Effector CD4-positive, alpha-beta T cell (primary cell): ENCODE data around the gene EFCAB8.
"Not testable (repeated sequence)": the region's sequence is repeated elsewhere in the genome, so short reads cannot be mapped to it uniquely, and the experiment has no call there.

Experiments used
- DNase-seq: peaks from one replicate; pipeline ENCODE4 v3.0.0-alpha.2; 2020

EFCAB8 gene

DNA sequence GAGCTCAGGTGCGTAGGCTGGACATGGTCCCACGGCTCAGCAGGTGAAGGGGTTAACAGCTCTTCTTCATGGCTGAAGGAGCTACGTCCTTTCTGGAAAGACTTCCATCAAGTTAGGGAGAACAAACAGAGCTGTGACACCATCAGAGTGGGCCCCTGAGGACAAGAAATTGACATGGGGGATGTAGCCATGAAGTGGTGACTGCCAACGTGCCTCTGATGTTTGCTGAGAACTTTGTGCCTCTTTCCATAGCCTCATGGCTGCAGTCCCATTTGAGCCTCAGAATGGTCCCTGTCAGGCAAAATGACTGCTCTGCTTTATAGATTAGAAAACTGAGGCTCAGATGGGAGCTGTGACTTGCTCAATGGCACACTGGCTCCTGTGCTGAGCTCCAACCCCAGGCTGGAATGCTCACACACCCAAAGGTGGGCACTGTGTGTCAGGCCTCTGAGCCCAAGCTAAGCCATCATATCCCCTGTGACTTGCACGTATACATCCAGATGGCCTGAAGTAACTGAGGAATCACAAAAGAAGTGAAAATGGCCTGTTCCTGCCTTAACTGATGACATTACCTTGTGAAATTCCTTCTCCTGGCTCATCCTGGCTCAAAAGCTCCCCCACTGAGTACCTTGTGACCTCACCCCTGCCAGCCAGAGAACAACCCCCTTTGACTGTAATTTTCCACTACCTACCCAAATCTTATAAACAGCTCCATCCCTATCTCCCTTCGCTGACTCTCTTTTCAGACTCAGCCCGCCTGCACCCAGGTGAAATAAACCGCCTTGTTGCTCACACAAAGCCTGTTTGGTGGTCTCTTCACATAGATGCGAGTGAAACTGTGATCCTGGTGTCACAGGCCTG is 115.7 kb downstream of the EFCAB8 start:
- not testable (repeated sequence) for DNase-seq

DNA sequence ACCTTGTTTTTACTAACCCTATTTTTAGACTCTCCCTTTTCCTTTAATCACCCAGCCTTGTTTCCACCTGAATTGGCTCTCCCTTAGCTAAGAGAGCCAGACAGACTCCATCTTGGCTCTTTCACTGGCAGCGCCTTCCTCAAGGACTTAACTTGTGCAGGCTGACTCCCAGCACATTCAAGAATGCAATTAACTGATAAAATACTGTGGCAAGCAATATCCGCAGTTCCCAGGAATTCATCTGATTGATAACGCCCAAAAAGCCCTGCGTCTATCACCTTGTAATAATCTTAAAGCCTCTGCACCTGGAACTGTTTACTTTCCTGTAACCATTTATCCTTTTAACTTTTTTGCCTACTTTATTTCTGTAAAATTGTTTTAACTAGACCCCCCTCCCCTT is 116.4 kb downstream of the EFCAB8 start:
- DNase-seq: not testable (repeated sequence)

DNA sequence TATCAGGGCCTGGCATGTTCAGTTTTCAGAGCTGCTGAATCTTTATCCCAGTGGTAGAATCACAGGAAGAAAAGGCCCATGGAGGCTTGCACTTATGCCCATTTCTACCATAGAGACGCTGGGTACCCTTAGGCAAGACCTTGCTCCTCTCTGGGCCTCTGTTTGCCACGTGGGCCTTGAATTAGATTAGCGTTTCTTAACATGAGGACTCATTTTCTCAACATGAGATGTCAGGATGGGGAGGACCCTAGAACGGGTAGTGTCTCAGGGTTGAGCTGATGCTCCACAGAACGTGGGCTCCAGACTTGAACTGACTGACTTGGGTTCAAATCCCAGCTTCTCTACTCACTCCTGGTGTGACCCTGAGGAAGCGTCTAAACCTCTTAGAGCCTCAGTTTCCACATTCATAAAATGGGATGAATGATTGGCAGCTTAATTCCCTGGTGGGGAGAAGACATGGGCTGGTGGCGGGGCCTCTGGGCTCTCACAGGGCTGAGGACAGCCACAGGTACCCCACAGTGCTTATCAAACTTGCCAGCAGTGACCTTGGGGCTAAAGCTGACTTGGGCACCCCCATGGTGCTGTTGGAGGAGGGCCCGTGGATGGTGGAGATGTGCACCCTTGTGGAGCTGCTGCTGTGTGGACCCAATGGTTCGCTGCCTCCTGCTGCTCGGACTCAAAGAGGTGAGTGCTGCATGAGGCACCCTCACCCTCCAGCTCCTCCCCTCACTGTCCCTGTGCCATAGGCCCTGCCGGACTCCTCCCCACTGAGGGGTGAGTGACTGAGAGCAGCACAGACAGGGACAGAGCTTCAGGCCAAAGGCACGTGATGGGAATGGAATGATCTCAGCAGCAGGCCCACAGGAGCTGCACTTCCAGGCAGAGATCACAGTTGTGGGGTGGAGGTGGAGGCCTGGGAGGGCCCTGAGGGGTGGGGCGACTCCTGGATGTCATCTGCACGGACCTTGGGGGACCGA is 117.3 kb downstream of the EFCAB8 start:
- no peak for DNase-seq

DNA sequence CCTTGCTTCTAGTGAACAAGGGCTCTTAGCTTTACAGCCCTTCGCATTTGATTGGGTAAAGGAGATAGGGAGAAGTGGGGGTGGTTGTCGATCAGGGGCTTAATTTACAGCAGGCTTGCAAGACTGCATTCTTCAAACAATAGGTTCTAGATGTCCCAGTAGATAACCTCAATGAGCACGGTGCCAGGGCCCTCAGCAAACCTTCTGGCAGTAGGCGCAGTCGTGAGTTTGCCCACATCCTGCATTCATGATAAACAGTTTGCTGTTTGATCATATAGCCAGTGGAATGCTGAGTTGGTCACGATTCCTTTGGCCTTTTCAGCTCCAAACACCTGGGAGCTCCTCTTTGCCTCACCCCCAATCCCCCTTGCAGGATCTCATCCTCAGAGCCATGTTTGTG is 118.0 kb downstream of the EFCAB8 start:
- no peak for DNase-seq

DNA sequence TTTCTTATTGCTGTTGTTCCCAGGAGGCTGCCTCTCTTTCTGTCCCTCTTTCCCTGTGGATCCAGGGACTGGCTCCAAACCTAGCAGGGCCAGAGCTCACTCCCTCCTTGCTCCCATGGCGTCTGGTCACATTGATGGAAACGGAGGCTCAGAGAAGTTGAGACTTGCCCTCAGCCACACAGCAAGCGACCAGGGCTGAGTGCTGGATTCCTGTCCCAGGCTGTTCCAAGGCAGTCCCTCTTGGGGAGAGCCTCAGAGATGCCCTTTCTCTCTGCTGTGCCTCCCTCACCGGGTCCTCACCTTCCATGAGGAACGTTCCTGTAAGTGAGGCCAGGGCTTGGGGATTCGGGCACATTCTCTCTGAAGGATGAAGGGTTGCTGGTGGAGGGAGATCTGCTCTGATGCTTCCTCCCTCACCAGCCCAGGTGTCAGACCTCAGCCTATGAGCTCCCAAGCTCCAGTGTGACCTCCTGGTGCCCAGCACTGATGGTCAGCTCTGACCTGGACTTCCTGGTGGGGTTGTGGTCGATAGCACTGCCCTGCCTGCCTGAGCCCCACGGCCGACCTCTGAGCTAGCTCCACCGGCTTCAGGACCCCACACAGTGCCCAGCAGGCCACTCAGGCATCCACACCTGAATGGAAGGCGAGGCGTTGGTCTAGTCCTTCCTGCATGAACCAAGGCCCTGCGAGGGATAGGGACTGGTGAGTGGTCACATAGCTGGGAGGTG is 118.7 kb downstream of the EFCAB8 start:
- DNase-seq: no peak

DNA sequence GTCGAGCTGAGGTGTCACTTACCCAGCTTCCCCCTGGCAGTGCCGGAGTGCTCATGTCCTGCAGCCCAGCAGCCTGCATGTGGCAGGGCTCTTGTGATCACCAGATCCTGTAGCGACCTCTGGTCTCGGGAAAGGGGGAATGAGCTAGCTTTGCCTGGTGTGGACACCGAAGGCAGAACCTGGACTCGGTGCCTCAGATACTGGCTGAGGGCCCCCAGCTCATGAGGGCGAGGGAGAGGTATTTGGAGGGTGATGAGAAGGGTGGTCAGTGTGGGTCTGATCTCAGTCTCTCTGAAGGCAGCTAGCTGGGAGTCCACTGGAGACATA is 119.2 kb downstream of the EFCAB8 start:
- no peak for DNase-seq

DNA sequence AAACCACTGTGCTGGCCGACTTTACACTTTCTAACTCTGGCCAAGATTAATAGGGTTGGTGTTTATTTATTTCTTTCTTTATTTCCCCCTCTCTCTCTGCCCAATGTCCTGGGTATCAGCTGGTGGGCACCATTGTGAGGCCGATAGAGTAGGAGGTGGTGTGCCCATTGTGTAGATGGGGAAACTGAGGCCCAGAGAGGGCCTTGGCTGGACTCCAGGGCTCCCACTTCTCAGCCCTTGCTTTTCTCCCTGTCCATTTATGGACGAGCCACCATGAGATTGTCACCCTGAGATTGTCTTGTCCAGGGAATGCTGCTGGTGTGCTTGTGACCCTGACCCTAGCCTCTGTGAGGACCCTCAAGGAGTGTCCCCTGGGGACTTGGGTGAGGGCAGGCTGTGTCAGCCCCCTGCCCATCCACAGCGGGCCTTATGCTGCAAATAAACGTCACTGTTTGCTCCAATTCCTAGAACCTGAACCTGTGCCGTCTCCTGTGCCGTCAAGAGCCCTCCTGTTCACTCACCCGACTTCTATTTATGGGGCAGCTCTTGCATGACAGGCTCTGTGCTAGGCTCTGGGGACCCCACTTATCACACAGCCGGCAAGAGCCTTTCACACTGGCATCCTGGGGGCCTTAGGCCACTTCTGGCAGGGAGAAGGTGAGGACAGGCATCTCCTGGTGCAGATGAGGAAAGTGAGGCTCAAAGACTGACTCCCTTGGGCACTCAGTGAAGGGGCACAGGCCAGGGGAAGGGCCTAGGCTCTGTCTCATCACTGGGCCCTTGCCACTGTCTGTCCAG is 120.7 kb downstream of the EFCAB8 start:
- DNase-seq: no peak

DNA sequence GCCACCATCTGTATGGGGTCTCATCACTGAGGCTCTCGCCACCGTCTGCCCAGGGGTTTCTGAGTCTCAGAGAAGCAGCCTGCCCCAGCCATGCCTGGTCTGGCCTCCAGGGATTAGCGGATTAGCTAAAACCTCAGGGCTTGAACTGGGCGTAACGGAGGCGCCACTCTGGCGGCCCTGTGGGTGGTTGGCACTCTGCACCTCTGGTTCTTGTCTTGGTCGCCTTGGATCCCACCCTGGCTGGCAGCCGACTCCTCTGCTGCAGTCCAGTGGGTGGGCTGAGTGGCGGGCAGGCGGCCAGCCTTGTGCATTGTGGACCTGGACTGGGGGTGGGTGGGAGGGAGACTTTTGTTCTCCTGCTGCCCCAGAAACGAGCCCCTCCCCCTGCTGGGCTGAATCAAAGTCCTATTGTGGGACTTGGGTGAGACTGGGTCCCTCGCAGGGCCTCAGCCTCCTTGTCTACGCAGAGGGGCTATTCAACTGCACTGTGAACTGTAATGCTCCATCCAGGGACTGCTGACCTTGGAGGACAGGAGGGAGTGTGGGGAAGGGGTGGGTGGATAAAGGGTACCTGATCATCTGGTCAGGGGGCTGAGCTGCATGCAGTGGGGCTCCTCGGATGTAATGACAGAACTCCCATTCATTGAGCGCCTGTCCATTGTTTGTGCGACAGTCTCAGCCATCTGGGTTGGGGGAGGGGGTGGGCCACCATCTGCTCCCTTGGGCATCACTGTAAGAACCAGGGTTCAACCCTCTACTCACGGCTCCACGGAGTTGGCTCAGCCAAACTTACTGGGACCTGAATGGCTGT is 121.6 kb downstream of the EFCAB8 start:
- no peak for DNase-seq

DNA sequence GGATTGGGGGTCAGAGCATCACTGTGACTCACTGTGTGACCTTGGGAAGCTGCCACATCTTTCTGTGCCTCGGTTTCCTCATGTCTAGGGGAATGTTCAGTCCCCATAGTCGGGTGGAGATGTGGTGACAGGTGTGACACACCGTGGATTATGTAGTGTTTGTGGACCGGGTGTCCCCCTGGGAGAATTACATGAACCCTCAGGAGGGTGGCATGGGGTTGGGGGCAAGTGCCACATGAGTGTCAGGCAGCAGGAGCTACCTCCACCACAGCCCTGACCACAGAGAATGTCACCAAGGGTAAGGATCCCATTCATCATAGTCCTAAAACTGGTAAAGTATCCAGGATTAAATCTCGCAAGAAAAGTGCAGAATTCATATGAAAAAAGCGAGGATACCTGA is 122.3 kb downstream of the EFCAB8 start:
- DNase-seq: no peak

DNA sequence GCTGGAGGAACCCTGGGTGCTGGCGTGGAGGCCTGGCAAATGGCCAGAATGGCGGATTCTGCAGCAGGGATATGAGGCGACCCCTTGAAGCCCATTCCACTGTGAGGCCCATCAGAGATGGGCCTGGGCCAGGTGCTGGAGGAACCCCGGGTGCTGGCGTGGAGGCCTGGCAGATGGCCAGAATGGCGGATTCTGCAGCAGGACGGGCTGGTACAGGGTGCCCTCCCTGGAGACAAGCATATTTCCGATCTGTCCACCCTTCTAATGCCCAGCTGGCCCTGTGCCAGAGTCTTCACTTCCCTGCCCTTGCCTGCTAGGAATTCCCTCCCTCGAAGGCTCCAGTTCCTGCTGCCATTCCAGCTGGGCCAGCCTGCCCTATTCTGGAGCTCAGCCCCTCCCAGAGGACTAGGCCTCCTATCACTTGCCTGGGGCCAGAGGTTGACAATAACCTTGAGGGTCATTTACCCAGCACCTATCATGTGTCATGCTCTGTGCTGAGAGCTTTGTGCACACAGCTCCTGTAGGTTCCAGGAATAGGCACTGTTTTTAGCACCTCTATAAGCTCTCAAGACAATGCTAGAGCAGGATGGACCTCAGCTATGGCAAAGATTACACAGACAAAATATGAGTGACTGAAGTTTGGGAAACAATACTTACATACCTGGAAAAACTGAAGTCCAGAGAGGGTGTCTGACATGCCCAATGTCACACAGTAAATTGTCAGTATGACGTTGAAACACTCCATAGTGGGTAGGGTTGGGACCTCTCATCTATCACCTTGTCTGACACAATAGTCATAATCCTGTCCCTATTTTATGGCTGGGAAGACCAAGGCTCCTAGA is 124.1 kb downstream of the EFCAB8 start:
- no peak for DNase-seq

DNA sequence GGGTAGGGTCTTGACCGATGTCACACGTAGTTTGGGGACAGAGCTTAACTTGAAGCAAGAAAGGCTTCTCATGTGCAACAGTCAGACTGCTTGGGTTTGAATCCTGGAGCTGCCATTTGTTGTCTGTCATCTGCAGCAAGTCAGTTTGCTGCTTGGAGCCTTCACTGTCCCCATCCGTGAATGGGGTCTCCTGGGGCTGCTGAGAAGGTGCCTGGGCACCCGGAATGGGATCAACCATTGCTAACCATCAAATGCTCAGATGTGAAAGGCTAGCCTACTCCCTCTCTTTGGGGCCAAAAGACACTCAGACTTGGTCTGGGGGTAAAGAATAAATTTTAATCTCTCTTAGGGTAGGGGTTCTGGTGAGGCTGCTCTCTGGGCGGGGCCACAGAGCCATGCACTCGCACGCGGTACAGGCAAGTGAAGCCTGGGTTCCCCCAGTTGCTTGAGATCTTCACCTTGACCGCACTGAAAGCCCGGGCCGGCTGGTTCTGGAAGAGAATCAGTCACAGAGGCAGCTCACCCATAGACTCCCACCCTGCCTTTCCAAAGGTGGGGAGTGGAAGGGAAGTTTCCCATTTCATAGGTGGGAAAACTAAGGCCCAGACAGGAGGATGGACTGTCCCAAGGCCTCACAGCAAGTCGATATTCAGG is 124.9 kb downstream of the EFCAB8 start:
- DNase-seq: no peak

DNA sequence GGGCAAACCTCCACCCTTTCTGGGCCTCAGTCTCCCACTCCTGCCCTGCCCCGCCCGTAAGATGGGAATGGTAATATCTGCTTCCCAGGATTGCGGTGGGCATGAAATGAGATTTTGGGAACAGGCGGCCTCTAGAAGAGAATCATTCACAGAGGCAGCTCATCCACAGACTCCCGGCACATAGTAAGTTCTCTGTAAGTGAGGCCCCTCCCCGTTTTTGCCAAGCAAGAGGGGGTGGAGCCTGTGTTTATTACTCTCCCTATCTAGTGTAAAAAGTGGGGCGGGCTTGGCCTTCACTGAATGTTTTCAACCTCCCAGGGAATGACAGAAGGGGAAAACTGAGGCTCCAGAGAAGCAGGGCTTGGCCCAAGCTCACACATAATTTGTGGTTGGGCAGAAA is 125.5 kb downstream of the EFCAB8 start:
- DNase-seq: no peak

DNA sequence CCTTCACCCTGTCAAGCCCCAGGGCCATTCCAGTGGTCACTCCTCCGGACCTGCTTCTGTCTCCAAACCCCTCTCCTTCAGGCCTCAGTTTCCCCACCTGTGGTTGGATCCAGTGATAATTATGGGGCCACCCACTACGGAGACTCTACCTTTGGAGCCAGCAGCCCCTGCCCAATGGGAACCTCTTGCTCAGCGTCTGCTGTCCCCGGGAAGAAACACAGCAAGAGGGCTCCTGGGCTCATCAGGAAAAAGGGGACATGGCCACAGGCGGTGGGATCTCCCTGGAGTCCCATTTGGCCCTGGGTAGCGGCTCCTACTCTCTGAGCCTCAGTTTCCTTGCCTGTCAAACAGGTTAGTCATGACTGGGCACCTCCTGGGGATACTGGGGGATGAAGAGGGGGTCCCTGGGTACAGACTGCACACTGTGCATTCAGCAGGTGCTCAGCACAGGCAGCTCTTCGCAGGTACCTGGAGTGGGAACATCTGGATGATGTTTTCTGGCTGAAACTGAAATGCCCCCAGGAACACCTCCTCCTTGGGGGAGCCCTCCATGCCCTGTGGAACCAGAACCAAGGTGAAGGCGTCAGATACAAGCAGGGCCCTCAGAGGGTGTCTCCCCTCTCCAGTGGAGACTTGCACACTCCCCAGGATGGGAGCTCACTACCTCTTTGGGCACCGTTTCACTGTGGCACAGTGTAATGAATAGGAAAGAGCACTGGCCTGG is 126.1 kb downstream of the EFCAB8 start:
- no peak for DNase-seq

DNA sequence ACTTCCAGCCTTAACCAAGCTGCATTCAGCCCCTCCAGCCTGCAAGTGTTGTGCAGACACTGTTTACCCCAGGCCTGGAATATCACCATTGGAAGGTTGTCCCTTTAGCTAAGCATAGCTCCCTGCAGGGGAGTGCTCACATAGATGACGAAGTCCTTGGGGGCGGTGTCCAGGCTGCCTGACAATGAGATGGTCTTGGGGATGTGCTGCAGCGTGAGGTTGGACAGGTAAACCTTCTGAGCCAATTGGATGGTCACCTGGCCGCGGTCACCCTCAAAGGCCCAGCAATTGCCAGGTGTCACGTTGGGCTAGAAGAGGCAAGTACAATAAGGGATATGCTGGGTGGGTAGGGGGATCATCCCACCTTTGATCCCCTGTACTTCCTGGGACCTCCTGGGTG is 126.9 kb downstream of the EFCAB8 start:
- DNase-seq: no peak

DNA sequence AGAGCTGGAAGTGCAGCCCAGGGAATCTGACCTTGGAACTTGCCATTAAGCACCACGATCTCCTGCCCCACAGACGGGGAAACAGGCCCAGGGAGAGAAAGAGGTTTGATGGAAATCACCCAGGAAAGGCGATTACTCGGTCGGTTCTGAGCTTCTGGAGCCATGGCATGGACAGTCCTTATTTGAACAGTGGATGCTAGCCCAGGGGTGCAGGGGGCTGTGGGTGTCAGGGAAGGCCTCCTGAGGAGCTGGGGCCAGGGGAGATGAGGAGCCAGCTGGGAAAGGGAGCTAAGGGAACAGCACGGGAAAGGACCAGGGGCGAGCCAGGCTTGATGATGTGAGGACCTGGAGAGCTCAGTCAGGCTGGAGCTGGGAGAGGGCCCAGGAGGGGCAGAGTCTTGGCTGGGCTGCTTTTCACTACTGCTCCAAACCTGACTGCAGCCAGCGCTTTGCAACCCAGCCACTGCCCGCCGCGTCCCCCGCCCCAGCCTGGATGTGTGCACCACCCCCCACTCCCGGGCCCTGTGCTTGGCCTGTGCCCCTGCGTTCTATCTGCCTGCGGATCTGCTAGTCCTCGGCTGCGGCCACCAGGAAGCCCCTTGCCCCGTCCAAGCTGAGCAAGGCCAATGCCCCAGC is 127.7 kb downstream of the EFCAB8 start:
- no peak for DNase-seq

DNA sequence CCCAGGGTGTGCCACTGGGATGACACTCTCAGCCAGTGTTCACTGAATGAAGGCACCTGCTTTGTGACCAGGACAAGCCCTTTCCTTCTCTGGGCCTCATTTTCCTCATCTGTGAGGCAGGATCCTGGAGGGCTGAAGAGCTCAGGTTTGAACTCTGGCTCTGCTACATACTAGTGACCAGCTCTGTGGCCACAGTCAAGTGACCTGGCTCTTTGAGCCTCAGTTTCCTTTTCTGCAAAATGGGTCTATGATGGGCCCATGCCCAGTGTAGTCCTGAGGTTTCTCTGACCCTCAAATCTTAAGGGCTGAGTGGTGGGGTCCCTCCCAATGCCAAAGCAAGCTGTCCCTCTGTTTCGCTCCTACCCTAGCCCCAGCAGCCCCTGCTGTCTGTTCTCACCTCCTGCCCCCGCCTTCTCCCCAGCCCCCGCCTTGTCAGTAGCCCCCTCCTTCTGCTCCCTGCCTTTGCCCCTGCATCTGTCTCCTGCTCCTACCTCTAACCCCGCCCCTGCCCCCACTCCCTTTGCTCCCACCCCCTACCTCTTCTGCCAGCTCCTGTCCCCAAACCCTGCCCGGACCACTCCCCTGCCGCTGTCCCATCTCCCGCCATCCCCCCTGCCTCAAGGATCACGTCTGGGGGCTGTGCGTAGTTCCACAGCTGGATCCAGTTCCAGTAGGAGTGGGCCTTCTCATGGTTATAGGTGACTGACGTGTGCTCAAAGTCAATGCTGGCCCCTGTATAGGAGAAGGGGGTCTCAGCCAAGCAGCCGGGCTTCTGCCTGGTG is 128.5 kb downstream of the EFCAB8 start:
- no peak for DNase-seq

DNA sequence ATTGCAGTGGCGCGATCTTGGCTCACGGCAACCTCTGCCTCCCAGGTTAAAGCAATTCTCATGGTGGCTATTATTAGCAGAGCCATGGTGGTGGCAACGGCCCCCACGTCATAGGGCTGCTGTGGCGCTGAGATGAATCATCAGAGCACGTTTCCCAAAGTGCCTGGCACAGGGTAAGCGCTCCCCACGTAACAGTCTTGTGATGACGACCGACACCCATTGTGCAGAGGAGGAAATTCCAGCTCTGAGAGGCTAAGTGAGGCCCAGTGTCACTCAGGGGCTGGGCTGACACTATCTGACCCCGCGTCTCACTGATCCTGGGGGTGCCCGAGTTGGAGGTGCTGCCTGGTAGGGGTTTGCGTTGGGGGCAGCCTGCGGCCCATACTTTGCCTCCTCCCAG is 129.3 kb downstream of the EFCAB8 start:
- no peak for DNase-seq
